HL-60 (cell line): ENCODE data around the gene PRRC1.

ENCODE experiments used
- DNase-seq, 2 experiments: peaks; one replicate each; pipeline ENCODE4 v3.0.0-alpha.2; 2010 to 2020; ENCODE audit warnings: low read depth in 1 of 2, low spot score in 1 of 2
- H3K27ac ChIP-seq: fragments of 250-450 bp; sonication (Bioruptor Pico); replicated peaks from 2 replicates; pipeline ENCODE4 v1.5.1; 2020; ENCODE audit warnings: mild to moderate bottlenecking, moderate library complexity
- H3K27me3 ChIP-seq: fragments of 250-450 bp; sonication (Bioruptor Pico); 2 replicates; pipeline ENCODE4 v1.5.1; 2021; ENCODE audit warnings: mild to moderate bottlenecking, moderate library complexity; ENCODE audit not compliant: insufficient read depth, poor library complexity, severe bottlenecking
- H3K4me3 ChIP-seq: replicated peaks from 2 replicates; pipeline ENCODE4 v1.5.1; 2011; ENCODE audit warnings: mild to moderate bottlenecking, control low read depth, low read length; ENCODE audit not compliant: insufficient read depth
- GABPA ChIP-seq: IDR thresholded peaks from 2 replicates; pipeline ENCODE4 v1.6.1; 2012; ENCODE audit warnings: low read depth
- POLR2AphosphoS5 ChIP-seq: IDR thresholded peaks from 2 replicates; pipeline ENCODE4 v1.6.1; 2012; ENCODE audit warnings: low read depth
- SPI1 ChIP-seq: IDR thresholded peaks from 2 replicates; pipeline ENCODE4 v1.6.1; 2012; ENCODE audit warnings: low read depth, mild to moderate bottlenecking, borderline replicate concordance
- TF ChIP-seq, protein P1 (sequence below): IDR thresholded peaks from one replicate; pipeline ENCODE4 v1.5.1; 2011; ENCODE audit warnings: low read length, control low read depth, inconsistent platforms; ENCODE audit not compliant: insufficient read depth
- TF ChIP-seq, protein P2 (sequence below): IDR thresholded peaks from 2 replicates; pipeline ENCODE4 v1.6.1; 2012; ENCODE audit warnings: low read depth; ENCODE audit not compliant: insufficient replicate concordance

The PRRC1 gene

DNA sequence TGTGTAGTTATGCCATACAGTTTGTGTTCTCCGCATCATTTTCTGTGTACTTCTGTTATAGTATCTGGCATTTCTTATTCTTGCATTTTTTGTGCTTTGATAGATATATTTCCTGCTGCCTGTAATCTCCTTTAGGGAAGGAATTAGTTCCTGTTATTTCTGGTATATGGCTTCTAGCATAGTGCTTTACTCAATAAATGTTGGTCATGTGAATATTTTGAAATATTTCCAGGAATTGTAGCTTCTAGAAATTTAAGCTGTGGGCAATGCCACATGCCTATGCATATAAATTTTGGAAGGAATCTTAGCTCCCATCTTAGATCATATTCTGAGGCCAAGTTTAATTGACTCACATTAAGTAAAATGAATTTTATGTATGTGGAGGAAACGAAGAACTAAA, 11.5 kb upstream of the PRRC1 start:
- Histone ChIP-seq H3K27ac (no peak overlapping the region), H3K27me3 (no peaks in the 10 kb centered on the region), H3K4me3 (no peak overlapping the region)
- TF ChIP-seq, protein P1, sequence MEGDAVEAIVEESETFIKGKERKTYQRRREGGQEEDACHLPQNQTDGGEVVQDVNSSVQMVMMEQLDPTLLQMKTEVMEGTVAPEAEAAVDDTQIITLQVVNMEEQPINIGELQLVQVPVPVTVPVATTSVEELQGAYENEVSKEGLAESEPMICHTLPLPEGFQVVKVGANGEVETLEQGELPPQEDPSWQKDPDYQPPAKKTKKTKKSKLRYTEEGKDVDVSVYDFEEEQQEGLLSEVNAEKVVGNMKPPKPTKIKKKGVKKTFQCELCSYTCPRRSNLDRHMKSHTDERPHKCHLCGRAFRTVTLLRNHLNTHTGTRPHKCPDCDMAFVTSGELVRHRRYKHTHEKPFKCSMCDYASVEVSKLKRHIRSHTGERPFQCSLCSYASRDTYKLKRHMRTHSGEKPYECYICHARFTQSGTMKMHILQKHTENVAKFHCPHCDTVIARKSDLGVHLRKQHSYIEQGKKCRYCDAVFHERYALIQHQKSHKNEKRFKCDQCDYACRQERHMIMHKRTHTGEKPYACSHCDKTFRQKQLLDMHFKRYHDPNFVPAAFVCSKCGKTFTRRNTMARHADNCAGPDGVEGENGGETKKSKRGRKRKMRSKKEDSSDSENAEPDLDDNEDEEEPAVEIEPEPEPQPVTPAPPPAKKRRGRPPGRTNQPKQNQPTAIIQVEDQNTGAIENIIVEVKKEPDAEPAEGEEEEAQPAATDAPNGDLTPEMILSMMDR, result no peak
- TF ChIP-seq SPI1 (no peak), GABPA (no peak), POLR2AphosphoS5 (no peak)
- TF ChIP-seq, protein P2, sequence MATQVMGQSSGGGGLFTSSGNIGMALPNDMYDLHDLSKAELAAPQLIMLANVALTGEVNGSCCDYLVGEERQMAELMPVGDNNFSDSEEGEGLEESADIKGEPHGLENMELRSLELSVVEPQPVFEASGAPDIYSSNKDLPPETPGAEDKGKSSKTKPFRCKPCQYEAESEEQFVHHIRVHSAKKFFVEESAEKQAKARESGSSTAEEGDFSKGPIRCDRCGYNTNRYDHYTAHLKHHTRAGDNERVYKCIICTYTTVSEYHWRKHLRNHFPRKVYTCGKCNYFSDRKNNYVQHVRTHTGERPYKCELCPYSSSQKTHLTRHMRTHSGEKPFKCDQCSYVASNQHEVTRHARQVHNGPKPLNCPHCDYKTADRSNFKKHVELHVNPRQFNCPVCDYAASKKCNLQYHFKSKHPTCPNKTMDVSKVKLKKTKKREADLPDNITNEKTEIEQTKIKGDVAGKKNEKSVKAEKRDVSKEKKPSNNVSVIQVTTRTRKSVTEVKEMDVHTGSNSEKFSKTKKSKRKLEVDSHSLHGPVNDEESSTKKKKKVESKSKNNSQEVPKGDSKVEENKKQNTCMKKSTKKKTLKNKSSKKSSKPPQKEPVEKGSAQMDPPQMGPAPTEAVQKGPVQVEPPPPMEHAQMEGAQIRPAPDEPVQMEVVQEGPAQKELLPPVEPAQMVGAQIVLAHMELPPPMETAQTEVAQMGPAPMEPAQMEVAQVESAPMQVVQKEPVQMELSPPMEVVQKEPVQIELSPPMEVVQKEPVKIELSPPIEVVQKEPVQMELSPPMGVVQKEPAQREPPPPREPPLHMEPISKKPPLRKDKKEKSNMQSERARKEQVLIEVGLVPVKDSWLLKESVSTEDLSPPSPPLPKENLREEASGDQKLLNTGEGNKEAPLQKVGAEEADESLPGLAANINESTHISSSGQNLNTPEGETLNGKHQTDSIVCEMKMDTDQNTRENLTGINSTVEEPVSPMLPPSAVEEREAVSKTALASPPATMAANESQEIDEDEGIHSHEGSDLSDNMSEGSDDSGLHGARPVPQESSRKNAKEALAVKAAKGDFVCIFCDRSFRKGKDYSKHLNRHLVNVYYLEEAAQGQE, result no peak
- DNase-seq, result no peak

DNA sequence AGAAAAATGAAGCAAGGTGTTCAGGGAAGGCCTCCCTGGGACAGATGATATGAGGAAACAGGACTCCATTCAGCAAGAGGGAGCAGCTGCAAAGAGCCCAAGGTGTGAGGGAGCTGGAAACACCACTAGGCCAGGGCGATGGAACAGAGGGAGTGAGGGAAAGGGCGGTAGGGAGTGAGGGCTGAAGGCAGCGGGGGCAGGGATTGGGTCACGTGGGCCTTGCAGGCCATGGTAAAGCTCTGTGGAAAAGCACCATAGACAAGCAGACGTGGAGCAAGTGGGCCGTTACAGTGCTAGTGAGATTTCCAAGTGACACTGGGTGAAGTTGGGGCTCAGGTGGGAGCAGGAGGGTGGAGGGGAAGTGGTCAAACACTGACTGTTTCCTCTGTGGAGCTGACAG, 10.8 kb upstream of the PRRC1 start:
- no peaks in the 10 kb centered on the region for H3K27me3 ChIP-seq
- TF ChIP-seq, protein P2, result no peak
- DNase-seq, result no peak
- no peak overlapping the region for H3K27ac ChIP-seq
- H3K4me3 ChIP-seq, result no peak overlapping the region

DNA sequence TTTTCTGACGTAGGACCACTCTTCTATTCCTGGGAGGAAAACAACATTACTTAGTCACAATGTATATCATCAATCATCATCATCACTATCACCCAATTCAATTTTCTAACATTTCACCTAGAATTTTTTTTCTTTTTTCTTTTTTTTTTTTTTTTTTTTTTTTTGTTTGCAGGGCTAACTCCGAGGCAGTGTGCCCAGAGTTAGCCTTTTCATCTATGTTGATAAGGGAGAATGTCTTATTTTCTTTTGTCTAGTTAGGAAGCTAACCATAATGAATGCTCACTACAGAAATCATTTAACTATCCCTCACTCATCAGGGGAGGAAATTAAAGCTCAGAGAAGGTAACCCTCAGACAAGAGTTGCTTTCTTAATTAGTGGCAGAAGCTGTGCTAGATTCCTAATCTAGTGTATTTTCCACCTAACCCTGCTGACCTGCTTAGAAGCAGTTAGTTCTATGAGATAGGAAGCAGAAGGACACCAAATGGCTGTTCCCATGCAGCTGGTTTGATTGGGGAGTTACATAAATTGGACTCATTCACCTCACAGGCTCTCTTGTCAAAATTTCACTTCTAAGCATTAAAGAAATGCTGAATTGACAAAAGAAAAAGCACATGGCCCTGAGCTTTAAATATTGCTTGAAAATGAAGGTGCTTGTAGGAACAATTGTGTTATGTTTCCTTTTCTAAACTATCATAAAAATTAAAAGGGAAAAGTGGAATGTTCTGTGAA, 8.6 kb upstream of the PRRC1 start:
- Histone ChIP-seq H3K27ac (no peak overlapping the region), H3K27me3 (no peaks in the 10 kb centered on the region), H3K4me3 (no peak overlapping the region)
- TF ChIP-seq, protein P1, result no peak
- no peak for TF ChIP-seq GABPA
- DNase-seq, result no peak

DNA sequence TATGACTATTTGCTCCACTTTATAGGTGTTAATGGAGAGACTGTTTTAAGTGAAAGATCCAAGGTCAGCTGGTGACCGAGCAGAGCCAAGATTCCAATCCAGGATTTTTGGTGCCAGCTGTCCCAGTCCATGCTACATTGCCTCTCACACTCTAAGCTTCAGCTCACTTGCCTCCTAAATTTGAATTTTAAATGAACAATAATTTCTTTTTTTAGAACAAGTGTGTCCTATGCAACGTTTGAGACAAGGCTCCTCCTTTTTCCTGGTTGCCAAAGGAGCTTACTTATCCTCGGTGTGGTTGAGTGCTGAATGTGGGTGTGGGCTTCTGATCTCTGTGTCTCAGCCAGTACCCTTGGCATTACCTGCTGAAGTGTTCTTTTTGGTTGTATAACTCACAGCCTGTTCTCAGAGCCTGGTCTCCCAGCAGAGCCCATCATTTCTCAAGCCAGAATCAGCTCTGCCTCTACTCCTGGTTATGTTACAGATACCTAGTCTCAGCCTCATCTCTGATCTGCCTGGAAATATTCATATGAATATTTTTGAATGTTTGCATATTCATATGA, 4.0 kb upstream of the PRRC1 start:
- H3K4me3 ChIP-seq, result no peak overlapping the region
- no peak for TF ChIP-seq GABPA
- TF ChIP-seq, protein P2, result no peak
- TF ChIP-seq, protein P1, result no peak
- no peak for TF ChIP-seq POLR2AphosphoS5
- TF ChIP-seq SPI1, result no peak
- H3K27ac ChIP-seq, result no peak overlapping the region
- no peaks in the 10 kb centered on the region for H3K27me3 ChIP-seq
- no peak for DNase-seq
